Ovary (tissue), 3 donors: ENCODE measurements around the gene CTSF.

ENCODE experiments used
- EP300 ChIP-seq: sonication (generic); formaldehyde crosslinking; IDR thresholded peaks from one replicate; pipeline ENCODE4 v1.6.1; 2017; ENCODE audit warnings: antibody characterized with exemption
- POLR2A ChIP-seq: fragments of 450-650 bp; IDR thresholded peaks from one replicate; pipeline ENCODE4 v1.6.1; 2017; ENCODE audit warnings: antibody characterized with exemption, mild to moderate bottlenecking, moderate library complexity
- TF ChIP-seq, protein P1 (sequence below), 3 donors: fragments of 450-650 bp in 2 of 3; fragments of 200-600 bp in 1 of 3; IDR thresholded peaks; one replicate each; pipeline versions ENCODE4 v1.5.1 to v1.8.0; 2016 to 2022; ENCODE audit warnings: antibody characterized with exemption in 3 of 3, mild to moderate bottlenecking in 1 of 3
- donor health status: DM: no; HTN: no; CAD: no.

DNA sequence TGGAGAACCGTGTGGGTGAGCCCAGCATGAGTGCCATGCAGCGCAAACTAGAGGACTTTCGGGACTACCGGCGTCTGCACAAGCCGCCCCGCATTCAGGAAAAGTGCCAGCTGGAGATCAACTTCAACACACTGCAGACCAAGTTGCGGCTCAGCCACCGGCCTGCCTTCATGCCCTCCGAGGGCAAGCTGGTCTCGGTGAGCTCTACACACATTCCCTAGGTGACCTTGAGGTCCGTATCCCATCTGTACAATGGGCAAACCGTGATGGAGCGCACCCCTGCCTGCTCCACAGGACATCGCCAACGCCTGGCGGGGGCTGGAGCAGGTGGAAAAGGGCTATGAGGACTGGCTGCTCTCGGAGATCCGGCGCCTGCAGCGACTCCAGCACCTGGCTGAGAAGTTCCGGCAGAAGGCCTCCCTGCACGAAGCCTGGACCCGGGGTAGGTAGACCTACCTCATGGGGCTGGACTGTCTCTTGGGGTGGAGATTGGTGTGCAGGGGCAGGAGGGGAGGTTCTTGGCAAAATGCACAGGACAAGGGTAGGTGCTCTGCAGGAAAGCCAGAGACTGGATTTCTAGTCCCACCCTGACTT lies 10.6 kb downstream of the CTSF start:
- TF ChIP-seq, protein P1, sequence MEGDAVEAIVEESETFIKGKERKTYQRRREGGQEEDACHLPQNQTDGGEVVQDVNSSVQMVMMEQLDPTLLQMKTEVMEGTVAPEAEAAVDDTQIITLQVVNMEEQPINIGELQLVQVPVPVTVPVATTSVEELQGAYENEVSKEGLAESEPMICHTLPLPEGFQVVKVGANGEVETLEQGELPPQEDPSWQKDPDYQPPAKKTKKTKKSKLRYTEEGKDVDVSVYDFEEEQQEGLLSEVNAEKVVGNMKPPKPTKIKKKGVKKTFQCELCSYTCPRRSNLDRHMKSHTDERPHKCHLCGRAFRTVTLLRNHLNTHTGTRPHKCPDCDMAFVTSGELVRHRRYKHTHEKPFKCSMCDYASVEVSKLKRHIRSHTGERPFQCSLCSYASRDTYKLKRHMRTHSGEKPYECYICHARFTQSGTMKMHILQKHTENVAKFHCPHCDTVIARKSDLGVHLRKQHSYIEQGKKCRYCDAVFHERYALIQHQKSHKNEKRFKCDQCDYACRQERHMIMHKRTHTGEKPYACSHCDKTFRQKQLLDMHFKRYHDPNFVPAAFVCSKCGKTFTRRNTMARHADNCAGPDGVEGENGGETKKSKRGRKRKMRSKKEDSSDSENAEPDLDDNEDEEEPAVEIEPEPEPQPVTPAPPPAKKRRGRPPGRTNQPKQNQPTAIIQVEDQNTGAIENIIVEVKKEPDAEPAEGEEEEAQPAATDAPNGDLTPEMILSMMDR (IDR thresholded peaks at IDR 0.05), result no peak
- no peak for TF ChIP-seq EP300
- no peak for TF ChIP-seq POLR2A
